NCI-H510A (cell line): ENCODE data around the gene OS9.

Source experiments
- DNase-seq: peaks from one replicate; lab custom pipeline; 2025; lab: John Stamatoyannopoulos, UW

The OS9 gene

DNA sequence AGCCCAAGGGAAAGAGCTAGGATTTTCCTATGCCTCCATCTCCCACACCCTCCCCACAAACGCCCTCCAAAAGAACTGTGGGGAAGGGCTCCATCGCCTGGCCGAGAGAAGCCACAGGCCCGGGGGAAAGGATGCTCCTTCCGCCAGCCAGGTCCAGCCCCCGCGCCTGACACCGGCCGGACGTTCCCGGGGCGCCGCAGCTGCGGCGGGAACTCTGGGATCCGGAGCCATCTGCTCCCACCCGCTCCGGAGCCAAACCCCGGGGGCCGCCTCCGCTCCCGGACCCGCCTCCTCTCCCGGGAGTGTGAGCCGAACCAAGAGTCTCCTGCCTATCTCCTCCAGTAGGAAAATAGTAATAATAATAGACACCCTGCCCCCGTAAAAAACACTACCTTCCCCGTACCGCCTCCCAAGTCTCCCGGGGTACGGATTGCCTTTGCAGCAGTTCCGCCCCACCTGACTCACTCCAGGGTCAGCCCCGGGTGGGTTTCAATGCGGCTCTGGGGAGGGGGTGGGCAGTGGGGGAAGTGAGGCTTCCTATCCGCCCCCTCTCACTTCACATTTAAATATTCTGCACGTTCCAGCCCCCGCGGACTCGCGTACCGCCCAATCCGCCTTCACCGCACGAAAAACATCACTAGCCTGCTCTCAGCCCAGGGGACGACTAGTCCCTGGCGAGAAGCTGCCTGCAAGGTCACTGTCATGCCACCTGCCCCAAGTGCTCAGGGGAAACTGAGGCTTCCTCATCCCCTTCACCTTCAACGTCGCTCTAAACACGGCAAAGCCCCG, 42.2 kb downstream of the OS9 start:
- DNase-seq: peak; percentile 35

DNA sequence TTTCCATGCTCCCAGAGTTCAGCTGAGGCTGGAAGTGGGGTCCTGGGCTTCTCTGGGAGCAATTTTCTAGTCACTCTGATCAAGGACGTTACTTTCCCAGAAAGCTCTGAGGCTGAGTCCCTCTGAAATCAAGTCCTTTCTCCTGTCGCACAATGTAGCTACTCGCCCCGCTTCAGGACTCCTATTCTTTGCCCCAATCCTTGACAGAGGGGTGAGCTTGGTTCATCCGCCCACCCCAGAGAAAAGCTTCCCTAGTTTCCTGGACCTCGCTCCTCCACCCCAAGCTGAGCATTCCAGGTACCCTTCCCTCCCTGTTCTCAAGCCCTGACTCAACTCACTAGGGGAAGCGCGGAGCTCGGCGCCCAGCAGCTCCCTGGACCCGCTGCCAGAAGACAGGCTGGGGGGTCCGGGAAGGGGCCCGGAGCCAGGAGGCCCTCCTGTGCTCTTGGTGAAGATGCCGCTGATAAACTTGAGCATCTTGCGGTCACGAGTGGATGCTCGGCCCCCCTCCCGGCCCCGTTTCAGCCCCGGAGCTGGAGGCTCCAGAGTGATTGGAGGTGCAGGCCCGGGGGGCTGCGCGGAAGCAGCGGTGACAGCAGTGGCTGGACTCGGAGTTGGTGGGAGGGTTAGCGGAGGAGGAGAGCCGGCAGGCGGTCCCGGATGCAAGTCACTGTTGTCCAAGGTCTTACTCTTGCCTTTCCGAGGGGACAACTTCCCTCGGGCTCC, 43.0 kb downstream of the OS9 start:
- DNase-seq: no peak

GRCh38 chr12:57737467-57738460, 43.8 kb downstream of the OS9 start:
- no peak for DNase-seq

DNA sequence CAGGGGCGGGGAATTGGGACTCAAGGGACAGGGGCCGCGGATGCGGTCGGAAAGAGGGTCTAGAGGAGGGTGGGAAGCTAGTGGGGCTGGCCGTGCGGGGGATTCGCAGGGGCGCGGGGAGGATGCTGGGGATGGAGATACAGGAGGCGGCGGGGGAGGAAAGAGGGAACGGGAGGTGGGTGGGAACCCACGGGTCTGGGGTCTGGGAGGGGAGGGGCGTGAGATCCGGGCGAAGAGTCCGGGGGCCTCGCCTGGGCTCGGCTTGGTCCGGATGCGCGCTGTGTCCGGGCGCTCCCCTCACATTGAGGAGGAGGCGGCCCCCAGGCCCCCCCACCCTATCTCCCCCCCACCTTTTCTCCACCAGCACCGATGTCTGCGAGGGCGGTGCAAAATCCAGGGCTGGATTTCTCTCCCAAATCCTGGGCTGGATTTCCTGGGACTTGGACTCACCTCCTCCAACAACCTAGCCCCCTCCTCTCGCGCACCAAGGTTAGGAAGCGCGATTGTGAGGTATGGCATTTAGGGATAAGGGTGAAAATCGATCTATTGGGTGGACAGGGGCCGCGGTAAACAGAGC, 44.8 kb downstream of the OS9 start, which contains the start of gene AGAP2:
Gene AGAP2 (minus strand): TSS at position 82 of the 577 bp plus-strand sequence. CDS start 496 bp downstream, outside the sequence.
- no peak for DNase-seq

- DNase-seq: no peak
Observed at GRCh38 chr12:57739387-57739786, 45.5 kb downstream of the OS9 start.

DNA sequence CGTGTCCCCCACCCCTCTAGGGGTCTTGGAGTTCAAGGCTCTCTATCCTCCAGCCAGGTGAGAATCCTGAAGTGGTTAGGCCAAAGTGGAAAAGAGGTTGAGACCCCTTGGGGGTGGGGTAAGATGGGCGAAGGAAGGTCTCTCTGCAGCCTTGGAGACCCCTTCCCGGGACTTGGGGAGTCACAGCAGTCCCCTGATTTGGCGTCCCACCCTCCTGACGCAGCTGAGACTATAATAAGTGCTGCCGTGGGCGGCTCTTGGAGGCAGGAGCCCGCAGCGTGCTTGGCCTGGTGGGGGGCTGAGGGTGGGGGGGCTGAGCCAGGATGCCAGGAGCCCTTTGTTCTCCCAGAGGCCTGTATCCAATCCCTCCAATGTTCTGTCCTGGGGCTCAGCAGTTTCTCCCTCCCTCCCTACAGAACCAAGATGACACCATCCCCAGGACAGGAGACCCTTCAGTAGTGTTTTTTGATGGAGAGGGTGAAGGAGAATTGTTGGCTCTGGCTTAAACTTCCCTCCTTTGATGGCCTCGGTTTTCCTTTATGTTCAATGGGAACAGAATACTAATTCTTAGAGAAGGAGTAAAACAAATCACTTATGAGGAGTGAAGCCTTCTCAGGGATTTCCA, 46.1 kb downstream of the OS9 start:
- no peak for DNase-seq

GRCh38 chr12:57740656-57741412, 46.9 kb downstream of the OS9 start:
- DNase-seq: no peak

- no peak for DNase-seq
Observed at GRCh38 chr12:57741413-57741789, 47.5 kb downstream of the OS9 start.

DNA sequence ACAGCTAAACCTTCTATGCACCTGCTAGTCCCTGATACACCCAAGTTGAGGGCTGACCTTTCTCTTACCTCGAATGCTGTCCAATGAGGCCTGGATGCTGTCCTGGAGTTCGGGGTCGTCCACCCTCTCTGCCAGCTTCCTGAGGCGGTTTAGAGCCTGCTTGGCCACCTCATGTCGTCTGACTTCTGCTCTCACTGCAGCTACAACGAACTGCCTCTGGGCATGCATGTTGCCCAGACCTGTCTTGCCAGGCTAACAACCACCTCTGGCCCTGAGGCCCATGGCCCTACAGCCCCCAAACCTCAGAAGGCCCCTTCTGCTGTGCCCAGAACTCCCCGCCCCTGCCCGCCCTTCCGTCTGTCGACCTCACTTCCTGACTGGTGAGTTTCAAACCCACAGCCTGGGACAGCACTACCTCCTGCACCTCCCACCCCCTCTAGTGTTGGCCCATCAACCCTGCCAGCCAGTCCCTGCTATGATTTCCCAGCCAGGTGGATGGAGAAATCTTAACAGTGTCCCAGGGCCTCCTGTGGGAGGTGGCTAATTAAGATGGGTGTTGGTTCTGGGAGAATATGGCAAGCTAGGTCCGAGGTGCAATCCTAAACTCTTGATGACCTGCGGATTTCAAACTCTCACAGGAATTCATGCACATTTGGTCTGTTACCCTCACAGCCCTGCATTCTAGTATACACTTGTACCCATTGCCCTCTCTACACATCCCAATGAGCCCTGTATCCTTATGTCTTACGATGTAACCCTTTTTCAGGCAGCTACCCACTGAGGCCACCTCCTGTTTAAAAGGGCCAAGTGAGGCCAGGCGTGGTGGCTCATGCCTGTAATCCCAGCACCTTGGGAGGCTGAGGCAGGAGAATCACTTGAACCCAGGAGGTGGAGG, 48.2 kb downstream of the OS9 start:
- DNase-seq: no peak

- no peak for DNase-seq
Observed at GRCh38 chr12:57743769-57744168, 49.8 kb downstream of the OS9 start.

- DNase-seq: no peak
Observed at GRCh38 chr12:57744194-57744776, 50.4 kb downstream of the OS9 start.

DNA sequence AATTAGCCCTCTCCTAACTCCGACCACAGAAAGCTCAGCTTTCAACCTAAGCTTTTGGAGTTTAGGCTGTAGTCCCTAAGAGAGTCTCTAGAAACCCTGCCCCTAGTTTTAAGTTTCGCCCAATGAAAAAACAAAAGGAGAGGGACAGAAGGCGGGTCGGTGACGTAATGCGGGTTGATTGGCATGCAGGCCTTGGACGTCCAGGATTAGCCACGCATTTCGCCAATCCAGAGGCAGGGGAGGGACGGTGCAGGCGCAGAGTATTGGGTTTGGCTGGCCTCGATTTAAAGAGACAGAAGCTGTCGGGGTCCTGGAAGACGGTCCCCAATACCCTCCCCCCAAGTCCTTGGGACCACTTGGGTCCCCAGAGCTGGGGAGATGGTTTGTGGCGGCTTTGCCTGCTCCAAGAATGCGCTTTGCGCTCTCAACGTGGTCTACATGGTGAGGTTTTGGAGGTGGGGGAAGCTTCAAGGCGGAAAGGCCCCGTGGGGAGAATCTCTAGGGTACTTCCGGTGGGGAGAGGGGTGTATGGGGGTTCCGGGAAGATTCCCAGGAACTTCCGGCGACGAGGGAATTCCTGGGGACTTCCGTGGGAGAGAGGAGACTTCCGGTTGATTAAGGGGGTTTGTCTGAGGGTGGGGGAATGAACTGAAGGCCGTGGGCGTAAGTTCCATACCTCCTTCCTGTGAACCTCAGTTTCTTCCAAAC, 51.0 kb downstream of the OS9 start, which contains the start of gene TSPAN31:
Gene TSPAN31 (plus strand): TSS at position 263 of the 708 bp plus-strand sequence. CDS start 116 bp downstream, at position 379.
- peak; percentile 98 for DNase-seq

DNA sequence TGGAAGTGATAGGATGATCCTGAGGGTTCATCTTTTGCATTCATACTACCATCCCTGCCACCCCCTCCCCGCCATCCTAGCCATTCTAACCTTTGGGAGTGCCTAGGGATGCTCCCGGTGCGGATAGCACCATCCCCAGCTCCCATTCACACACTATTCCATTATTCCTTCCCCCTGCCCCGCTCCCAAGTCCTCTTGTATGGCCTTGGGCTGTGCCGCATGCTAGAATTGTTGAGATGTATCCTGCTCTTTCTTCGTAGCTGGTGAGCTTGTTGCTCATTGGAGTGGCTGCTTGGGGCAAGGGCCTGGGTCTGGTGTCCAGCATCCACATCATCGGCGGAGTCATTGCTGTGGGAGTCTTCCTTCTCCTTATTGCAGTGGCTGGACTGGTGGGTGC, 51.6 kb downstream of the OS9 start:
- DNase-seq: no peak

- DNase-seq: no peak
Observed at GRCh38 chr12:57746025-57746424, 52.1 kb downstream of the OS9 start.

- no peak for DNase-seq
Observed at GRCh38 chr12:57749061-57749460, 55.1 kb downstream of the OS9 start.

DNA sequence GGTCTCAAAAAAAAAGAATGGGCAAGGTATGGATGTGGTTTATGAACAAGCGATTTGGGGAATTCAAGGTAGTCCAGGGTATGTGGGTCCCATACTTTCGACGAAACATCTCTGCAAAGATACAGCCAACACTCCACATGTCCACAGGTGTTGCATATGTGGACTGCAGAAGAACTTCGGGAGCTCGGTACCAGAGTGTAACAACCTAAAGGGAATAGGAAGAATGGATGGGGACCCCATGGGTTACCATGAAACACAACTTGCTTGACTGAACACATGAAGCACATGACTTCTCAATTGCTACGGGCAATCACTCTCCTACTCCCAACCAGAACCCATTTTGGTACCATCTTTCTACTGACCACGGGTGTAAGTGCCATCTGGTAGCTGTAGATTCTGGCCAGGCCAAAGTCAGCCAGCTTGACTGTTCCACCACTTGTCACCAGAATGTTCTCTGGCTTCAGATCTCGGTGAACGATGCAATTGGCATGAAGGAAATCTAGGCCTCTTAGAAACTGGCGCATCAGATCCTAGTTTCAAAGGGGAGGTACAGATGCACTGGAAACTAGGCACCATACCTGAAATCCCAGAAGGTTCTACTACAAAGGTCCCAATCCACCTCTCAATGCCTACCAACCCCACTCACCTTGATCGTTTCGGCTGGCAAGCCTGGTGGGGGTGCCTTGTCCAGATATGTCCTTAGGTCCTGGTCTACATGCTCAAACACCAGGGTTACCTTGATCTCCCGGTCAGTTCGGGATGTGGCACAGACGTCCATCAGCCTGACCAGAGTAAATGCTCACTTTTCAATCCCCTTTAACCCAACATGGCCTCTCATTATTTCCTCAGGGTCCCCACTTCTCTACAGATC, 56.9 kb downstream of the OS9 start:
- DNase-seq: no peak

- no peak for DNase-seq
Observed at GRCh38 chr12:57751432-57751787, 57.5 kb downstream of the OS9 start.
